Measurements from ENCODE around the gene CSNK1A1L. TPM values are rescaled to one million over a fixed set of nuclear protein-coding genes. Genes with fewer than 3 reads are reported as not detected.

The CSNK1A1L gene
- total RNA-seq: not detected in 2 replicates

DNA sequence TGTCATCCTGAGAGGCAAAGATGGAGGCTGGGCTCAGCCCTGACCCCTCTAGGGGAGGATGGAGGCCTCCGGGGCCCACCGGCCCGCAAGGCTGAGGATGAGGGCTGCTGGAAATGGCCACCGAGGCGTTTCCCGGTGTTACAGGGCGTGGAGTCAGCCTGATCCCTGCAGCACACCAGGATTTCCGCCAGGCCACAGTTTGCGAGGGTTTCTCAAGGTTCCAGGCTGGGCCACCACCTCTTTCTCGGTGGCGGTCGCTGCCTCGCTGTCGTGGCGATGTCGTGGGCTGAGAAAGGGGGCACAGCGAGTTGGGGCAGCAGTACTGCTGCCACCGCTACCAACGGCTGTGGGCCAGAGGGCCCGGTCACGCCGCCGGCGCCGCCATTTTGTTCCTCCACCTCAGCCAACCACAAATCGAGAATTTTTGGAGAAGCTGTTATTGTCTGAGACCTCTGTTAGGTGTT is at the start of gene CSNK1A1L:
CSNK1A1L (minus strand) TSS at position 414 of the 464 bp plus-strand sequence; CDS start at position 6, 408 bp downstream.

DNA sequence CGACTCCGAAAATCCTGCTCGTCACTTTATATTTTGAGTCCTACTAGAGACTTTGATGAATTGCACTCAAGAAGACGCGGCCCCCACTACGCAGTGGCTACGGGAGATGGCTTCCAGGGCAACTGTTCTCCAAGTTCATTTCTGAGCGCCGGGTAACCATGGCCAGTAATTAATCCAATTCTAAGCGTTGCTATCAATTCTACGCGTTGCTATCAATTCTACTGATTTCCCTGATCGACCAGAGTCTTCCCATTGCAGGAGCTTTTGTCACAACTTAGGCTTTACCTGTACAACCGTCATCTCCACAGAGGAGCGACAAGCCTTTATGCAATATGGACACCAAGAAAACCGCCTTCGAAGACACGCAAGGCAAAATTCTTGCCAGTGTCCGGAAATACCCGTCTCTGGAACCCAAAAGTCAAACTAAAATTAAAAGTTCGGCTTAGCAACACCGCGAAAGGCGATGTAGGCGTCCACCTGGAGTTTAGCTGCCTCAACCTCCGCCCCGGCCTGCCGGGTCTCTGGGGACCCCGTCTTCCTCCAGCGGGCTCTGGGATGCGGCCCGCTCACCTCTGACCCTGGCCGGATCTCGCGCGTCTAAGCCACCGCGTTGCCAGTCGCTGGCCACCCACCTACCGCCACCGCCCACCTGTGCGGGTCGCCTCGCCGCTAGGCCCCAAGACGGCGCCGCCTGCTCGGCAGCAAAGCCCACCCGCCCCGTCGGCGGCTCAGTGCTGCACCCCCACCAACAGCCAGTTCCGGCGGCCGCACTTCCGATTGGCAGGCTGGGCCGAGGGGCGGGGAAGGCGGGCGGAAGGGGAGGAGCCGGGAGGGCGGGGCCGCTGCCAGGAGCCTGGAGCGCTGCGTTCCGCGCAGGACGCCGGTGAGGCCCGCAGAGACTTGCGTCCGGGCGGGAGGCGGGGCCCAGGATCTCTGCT is 46.3 kb downstream of the CSNK1A1L start, which contains the start of gene SUPT20H:
SUPT20H (minus strand) TSS at position 779 of the 938 bp plus-strand sequence. CDS start 8,198 bp downstream, outside the sequence.

Other genes starting within 250 kb of the CSNK1A1L start
- gene SMAD9, start 185.4 kb downstream of the CSNK1A1L start, total RNA-seq: 1.4 and 1.9 TPM in 2 replicates
- gene ALG5, start 106.3 kb downstream of the CSNK1A1L start, total RNA-seq: 52.6 and 61.6 TPM in 2 replicates
- 52.1 and 54.6 TPM in 2 replicates for gene EXOSC8, start 104.9 kb downstream of the CSNK1A1L start, total RNA-seq
- gene SUPT20H, start 46.0 kb downstream of the CSNK1A1L start, total RNA-seq: 41.9 and 47.3 TPM in 2 replicates

Measured in epithelial cell of umbilical artery (primary cell).